Keratinocyte (primary cell): Measurements from ENCODE around the gene GALNS. TPM values are rescaled to one million over a fixed set of nuclear protein-coding genes. Genes with fewer than 3 reads are reported as not detected.

Experiments
- DNase-seq: peaks from one replicate; pipeline ENCODE4 v3.0.0-alpha.2; 2011; ENCODE audit warnings: low read depth, missing footprints, low spot score
- FAIRE-seq: peaks from 2 replicates; lab custom pipeline; 2011; peaks lifted over from hg19 to GRCh38; lab: Jason Lieb, UNC
- H2AFZ ChIP-seq: 2 replicates; pipeline ENCODE4 v1.6.0; 2012; ENCODE audit warnings: low read length, control low read depth, inconsistent platforms; ENCODE audit not compliant: control insufficient read depth
- H3K27ac ChIP-seq: 2 replicates; pipeline ENCODE4 v1.5.1; 2011; ENCODE audit warnings: low read length; ENCODE audit not compliant: control insufficient read depth, insufficient read depth
- H3K27me3 ChIP-seq: 3 replicates; pipeline ENCODE4 v1.6.0; 2011; ENCODE audit warnings: low read length; ENCODE audit not compliant: control insufficient read depth, insufficient read depth; ENCODE audit errors: extremely low read depth
- H3K36me3 ChIP-seq, 2 experiments: 2 replicates in 1 of 2; 3 replicates in 1 of 2; pipeline ENCODE4 v1.5.1; 2011; ENCODE audit warnings: low read length in 2 of 2, mild to moderate bottlenecking in 1 of 2; ENCODE audit not compliant: control insufficient read depth in 2 of 2, insufficient read depth in 2 of 2; ENCODE audit errors: extremely low read depth in 1 of 2
- H3K4me1 ChIP-seq: 3 replicates; pipeline ENCODE4 v1.5.1; 2011; ENCODE audit warnings: low read length; ENCODE audit not compliant: control insufficient read depth, insufficient read depth; ENCODE audit errors: extremely low read depth
- H3K4me2 ChIP-seq: 3 replicates; pipeline ENCODE4 v1.6.0; 2011; ENCODE audit warnings: low read depth, low read length; ENCODE audit not compliant: control insufficient read depth, insufficient read depth; ENCODE audit errors: extremely low read depth
- H3K4me3 ChIP-seq, 3 experiments: fragments of 200-600 bp in 1 of 3; sonication (generic) in 1 of 3; 2 replicates in 2 of 3; 3 replicates in 1 of 3; pipeline ENCODE4 v1.5.1; 2011 to 2016; ENCODE audit warnings: low read length in 3 of 3, mild to moderate bottlenecking in 3 of 3, control low read depth in 2 of 3, inconsistent platforms in 1 of 3, low read depth in 1 of 3, mixed read lengths in 1 of 3, mixed run types in 1 of 3, moderate library complexity in 1 of 3; ENCODE audit not compliant: control insufficient read depth in 2 of 3, insufficient read depth in 2 of 3; ENCODE audit errors: extremely low read depth in 1 of 3
- H3K79me2 ChIP-seq: 2 replicates; pipeline ENCODE4 v1.6.0; 2012; ENCODE audit warnings: low read length; ENCODE audit not compliant: control insufficient read depth, insufficient read depth
- H3K9ac ChIP-seq: 3 replicates; pipeline ENCODE4 v1.6.0; 2011; ENCODE audit warnings: low read length; ENCODE audit not compliant: control insufficient read depth, insufficient read depth; ENCODE audit errors: extremely low read depth
- H3K9me1 ChIP-seq: 3 replicates; pipeline ENCODE4 v1.6.0; 2011; ENCODE audit warnings: low read length; ENCODE audit not compliant: control insufficient read depth, insufficient read depth; ENCODE audit errors: extremely low read depth
- H3K9me3 ChIP-seq: 2 replicates; pipeline ENCODE4 v1.5.1; 2012; ENCODE audit warnings: low read depth, low read length; ENCODE audit not compliant: control insufficient read depth
- H4K20me1 ChIP-seq: 3 replicates; pipeline ENCODE4 v1.6.0; 2011; ENCODE audit warnings: low read length; ENCODE audit not compliant: control insufficient read depth, insufficient read depth; ENCODE audit errors: extremely low read depth
- CTCF ChIP-seq, 3 experiments: IDR thresholded peaks in 1 of 3; conservative IDR thresholded peaks in 1 of 3; optimal IDR thresholded peaks in 1 of 3; 2 replicates in 2 of 3; 3 replicates in 1 of 3; pipeline versions ENCODE3 to v1.5.1; 2011; ENCODE audit warnings: low read length in 3 of 3, mild to moderate bottlenecking in 3 of 3, moderate library complexity in 2 of 3, control low read depth in 1 of 3, inconsistent platforms in 1 of 3; ENCODE audit not compliant: insufficient read depth in 2 of 3; ENCODE audit errors: extremely low read depth in 1 of 3
- EZH2 ChIP-seq: IDR thresholded peaks from one replicate; pipeline ENCODE4 v1.6.1; 2012; ENCODE audit warnings: inconsistent platforms, mild to moderate bottlenecking, low read length, moderate library complexity
- dilution Hi-C: fragments of 300-500 bp; cut with MboI; formaldehyde crosslinking; loops from one replicate; pipeline ENCODE4 v1.7.0; 2020; ENCODE audit warnings: low sequenced_read_pairs; ENCODE audit not compliant: extremely low pct_ligation_motif_present
- polyA plus RNA-seq, 5 experiments: library from polyadenylated mRNA; depleted of rRNA in 3 of 5; stranded (reverse) in 3 of 5; stranded (forward) in 1 of 5; unstranded in 1 of 5; fragments of >200 nt; gene quantifications; 1 replicate in 1 of 5; 2 replicates in 3 of 5; 3 replicates in 1 of 5; pipeline versions ENCODE4 v1.2.1 to v1.2.3, GENCODE V29; 2011 to 2012; ENCODE audit warnings: missing spikeins in 2 of 5, low read depth in 1 of 5, low replicate concordance in 1 of 5

Gene GALNS
- polyA plus RNA-seq, 1 donor (not counting 4 experiments of a cell fraction or from before 2014, with no cell fraction given) = 8.3 TPM

- H3K4me2 ChIP-seq = no peak within 1 kb of the TSS
Measured at GRCh38 chr16:88866151-88866920, 9.6 kb upstream of the GALNS start, which contains the start of gene PABPN1L. Gene PABPN1L, minus strand, starts transcription at chr16:88866660. Its CDS starts 54 bp downstream, at chr16:88866606.

GRCh38 chr16:88865742-88866141, 9.0 kb upstream of the GALNS start:
- FAIRE-seq = no peak
- dilution Hi-C loops = no loop called here

More at GRCh38 chr16:88866151-88866920, 9.6 kb upstream of the GALNS start, which contains the start of gene PABPN1L:
- dilution Hi-C loops = no loop called here
- H4K20me1 ChIP-seq = no peaks in the 10 kb centered on the region
- peaks cover 0 to 6% of the 10 kb centered on the region in 2 experiments for H3K36me3 ChIP-seq
- no peaks in the 10 kb centered on the region for H3K4me1 ChIP-seq
- H3K9me3 ChIP-seq = no peaks in the 10 kb centered on the region
- TF ChIP-seq CTCF (optimal IDR thresholded peaks at IDR 0.05 in 1 of 3, IDR thresholded peaks at IDR 0.05 in 1 of 3, conservative IDR thresholded peaks at IDR 0.05 in 1 of 3; ENCODE audit: extremely low read depth in 1 of 3, insufficient read depth in 2 of 3, low read length in 3 of 3) = no peak
- TF ChIP-seq EZH2 = no peak
- FAIRE-seq = no peak
- H3K79me2 ChIP-seq = no peaks in the 10 kb centered on the region
- no peak within 1 kb of the TSS for H2AFZ ChIP-seq
- no peaks in the 10 kb centered on the region for H3K9me1 ChIP-seq
- H3K27ac ChIP-seq = no peak within 1 kb of the TSS
- DNase-seq = no peak
- H3K9ac ChIP-seq = no peak within 1 kb of the TSS
- H3K4me3 ChIP-seq = no peak within 1 kb of the TSS
- H3K27me3 ChIP-seq = peaks cover 27% of the 10 kb centered on the region

More at GRCh38 chr16:88865742-88866141, 9.0 kb upstream of the GALNS start:
- Histone ChIP-seq H3K4me3 (no peak overlapping the region), H3K27ac (no peak overlapping the region), H3K36me3 (peaks cover 0 to 8% of the 10 kb centered on the region in 2 experiments), H4K20me1 (no peaks in the 10 kb centered on the region), H3K4me1 (no peaks in the 10 kb centered on the region), H3K27me3 (peaks cover 21% of the 10 kb centered on the region), H3K79me2 (no peaks in the 10 kb centered on the region), H3K9me1 (no peaks in the 10 kb centered on the region), H2AFZ (no peak overlapping the region), H3K9ac (no peak overlapping the region), H3K9me3 (no peaks in the 10 kb centered on the region), H3K4me2 (no peak overlapping the region)
- no peak for DNase-seq
- TF ChIP-seq CTCF (optimal IDR thresholded peaks at IDR 0.05 in 1 of 3, IDR thresholded peaks at IDR 0.05 in 1 of 3, conservative IDR thresholded peaks at IDR 0.05 in 1 of 3; ENCODE audit: extremely low read depth in 1 of 3, insufficient read depth in 2 of 3, low read length in 3 of 3) (no peak), EZH2 (no peak)
